ENCODE data around the gene SP1.
"Not testable (repeated sequence)": the region's sequence is repeated elsewhere in the genome, so short reads cannot be mapped to it uniquely, and the experiment has no call there.

Gene SP1

GRCh38 chr12:53380104-53380793 is at the start of gene SP1:
SP1 (plus strand) TSS chr12:53380176; CDS start chr12:53380292, 116 bp downstream.
- DNase-seq (ENCODE audit: low spot score), result peak; percentile 67

GRCh38 chr12:53330671-53331070 is 49.3 kb upstream of the SP1 start:
- DNase-seq (ENCODE audit: low spot score), result no peak

- not testable (repeated sequence) for DNase-seq (ENCODE audit: low spot score)
Observed at GRCh38 chr12:53332339-53332738, 47.6 kb upstream of the SP1 start.

GRCh38 chr12:53332744-53333143 is 47.2 kb upstream of the SP1 start:
- DNase-seq (ENCODE audit: low spot score), result no peak

- no peak for DNase-seq (ENCODE audit: low spot score)
Observed at GRCh38 chr12:53333289-53333688, 46.7 kb upstream of the SP1 start.

- DNase-seq (ENCODE audit: low spot score), result no peak
Observed at GRCh38 chr12:53333845-53334244, 46.1 kb upstream of the SP1 start.

GRCh38 chr12:53334822-53335221 is 45.2 kb upstream of the SP1 start:
- DNase-seq (ENCODE audit: low spot score), result no peak

- no peak for DNase-seq (ENCODE audit: low spot score)
Observed at GRCh38 chr12:53336181-53336681, 43.7 kb upstream of the SP1 start, which contains the start of gene SP7. SP7 (minus strand) TSS chr12:53336354; CDS start chr12:53335646, 708 bp downstream.

GRCh38 chr12:53338017-53338416 is 42.0 kb upstream of the SP1 start:
- DNase-seq (ENCODE audit: low spot score), result no peak

- no peak for DNase-seq (ENCODE audit: low spot score)
Observed at GRCh38 chr12:53338916-53339315, 41.1 kb upstream of the SP1 start.

GRCh38 chr12:53340398-53340797 is 39.6 kb upstream of the SP1 start:
- no peak for DNase-seq (ENCODE audit: low spot score)

GRCh38 chr12:53343449-53343848 is 36.5 kb upstream of the SP1 start:
- DNase-seq (ENCODE audit: low spot score), result no peak

GRCh38 chr12:53343969-53344368 is 36.0 kb upstream of the SP1 start:
- no peak for DNase-seq (ENCODE audit: low spot score)

GRCh38 chr12:53344487-53344823 is 35.5 kb upstream of the SP1 start:
- DNase-seq (ENCODE audit: low spot score), result no peak

GRCh38 chr12:53344824-53345485 is 35.0 kb upstream of the SP1 start:
- no peak for DNase-seq (ENCODE audit: low spot score)

- no peak for DNase-seq (ENCODE audit: low spot score)
Observed at GRCh38 chr12:53345486-53346188, 34.3 kb upstream of the SP1 start.

- no peak for DNase-seq (ENCODE audit: low spot score)
Observed at GRCh38 chr12:53346491-53346890, 33.5 kb upstream of the SP1 start.

GRCh38 chr12:53347905-53348304 is 32.1 kb upstream of the SP1 start:
- DNase-seq (ENCODE audit: low spot score), result no peak

- DNase-seq (ENCODE audit: low spot score), result peak; percentile 63
Observed at GRCh38 chr12:53352331-53353256, 27.4 kb upstream of the SP1 start.

GRCh38 chr12:53353257-53353655 is 26.7 kb upstream of the SP1 start:
- DNase-seq (ENCODE audit: low spot score), result no peak

- DNase-seq (ENCODE audit: low spot score), result no peak
Observed at GRCh38 chr12:53355121-53355520, 24.9 kb upstream of the SP1 start.
